ENCODE results near the gene NAP1L5. TPM values are rescaled to one million over a fixed set of nuclear protein-coding genes. Genes with fewer than 3 reads are reported as not detected.
A peak's percentile ranks its signal among the peaks of the same experiment; 100 is the strongest.

NAP1L5 gene
- total RNA-seq, 1 experiment from 2014 or later, result 17.9 TPM

DNA sequence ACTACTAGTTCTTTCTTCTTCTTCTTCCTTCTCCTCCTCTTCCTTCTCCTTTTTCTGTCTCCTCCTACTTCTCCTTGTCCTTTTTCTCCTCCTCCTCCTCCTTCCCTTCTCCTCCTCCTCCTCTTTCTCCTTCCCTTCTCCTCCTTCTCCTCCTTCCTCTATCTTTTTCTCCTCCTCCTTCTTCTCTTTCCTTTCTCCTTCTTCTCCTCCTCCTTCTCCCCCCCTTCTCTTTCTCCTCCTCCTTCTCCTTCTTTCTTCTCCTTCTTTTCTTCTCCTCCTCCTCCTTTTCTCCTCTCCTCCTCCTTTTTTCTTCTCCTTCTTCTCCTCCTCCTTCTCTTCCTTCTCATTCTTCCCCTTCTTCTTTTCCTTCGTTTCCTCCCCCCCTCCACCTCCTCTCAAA, 21.8 kb upstream of the NAP1L5 start:
- H3K4me2 ChIP-seq (ENCODE audit: low read depth, low read length, poor library complexity, severe bottlenecking), result no peak overlapping the region
- no peak for DNase-seq
- no peaks in the 10 kb centered on the region for H3K9me2 ChIP-seq (replicated peaks; ENCODE audit: insufficient read depth, low read length)
- no peaks in the 10 kb centered on the region for H3K27me3 ChIP-seq (ENCODE audit: low read length)
- peaks cover 9% of the 10 kb centered on the region for H3K9me3 ChIP-seq (ENCODE audit: low read length)
- H2AFZ ChIP-seq (ENCODE audit: low read length), result no peak overlapping the region
- no peak overlapping the region for H3K9ac ChIP-seq (ENCODE audit: low read length)
- H3K79me2 ChIP-seq (ENCODE audit: low read length), result no peaks in the 10 kb centered on the region
- peaks cover 12% of the 10 kb centered on the region for H3K36me3 ChIP-seq (ENCODE audit: insufficient read depth, low read length)
- H3K4me3 ChIP-seq (ENCODE audit: low read length), result no peak overlapping the region
- H3K27ac ChIP-seq (ENCODE audit: low read length), result no peak overlapping the region
- H4K20me1 ChIP-seq (ENCODE audit: insufficient read depth, low read depth, low read length), result no peaks in the 10 kb centered on the region
- no peaks in the 10 kb centered on the region for H3K4me1 ChIP-seq (ENCODE audit: low read length)

GRCh38 chr4:88718098-88718497, 20.5 kb upstream of the NAP1L5 start:
- no peak overlapping the region for H3K9ac ChIP-seq (ENCODE audit: low read length)
- peaks cover 12% of the 10 kb centered on the region for H3K36me3 ChIP-seq (ENCODE audit: insufficient read depth, low read length)
- H3K4me1 ChIP-seq (ENCODE audit: low read length), result no peaks in the 10 kb centered on the region
- no peak overlapping the region for H2AFZ ChIP-seq (ENCODE audit: low read length)
- H3K27me3 ChIP-seq (ENCODE audit: low read length), result no peaks in the 10 kb centered on the region
- DNase-seq, result no peak
- H3K4me3 ChIP-seq (ENCODE audit: low read length), result no peak overlapping the region
- no peak overlapping the region for H3K4me2 ChIP-seq (ENCODE audit: low read depth, low read length, poor library complexity, severe bottlenecking)
- H3K9me3 ChIP-seq (ENCODE audit: low read length), result peaks cover 9% of the 10 kb centered on the region
- no peaks in the 10 kb centered on the region for H3K79me2 ChIP-seq (ENCODE audit: low read length)
- H3K27ac ChIP-seq (ENCODE audit: low read length), result no peak overlapping the region
- H3K9me2 ChIP-seq (replicated peaks; ENCODE audit: insufficient read depth, low read length), result no peaks in the 10 kb centered on the region
- no peaks in the 10 kb centered on the region for H4K20me1 ChIP-seq (ENCODE audit: insufficient read depth, low read depth, low read length)

- H3K9ac ChIP-seq (ENCODE audit: low read length), result no peak overlapping the region
- peaks cover 9% of the 10 kb centered on the region for H3K9me3 ChIP-seq (ENCODE audit: low read length)
- H3K4me2 ChIP-seq (ENCODE audit: low read depth, low read length, poor library complexity, severe bottlenecking), result no peak overlapping the region
- no peaks in the 10 kb centered on the region for H4K20me1 ChIP-seq (ENCODE audit: insufficient read depth, low read depth, low read length)
- H3K79me2 ChIP-seq (ENCODE audit: low read length), result no peaks in the 10 kb centered on the region
- H3K36me3 ChIP-seq (ENCODE audit: insufficient read depth, low read length), result peaks cover 12% of the 10 kb centered on the region
- H2AFZ ChIP-seq (ENCODE audit: low read length), result no peak overlapping the region
- DNase-seq, result no peak
- H3K4me3 ChIP-seq (ENCODE audit: low read length), result no peak overlapping the region
- no peaks in the 10 kb centered on the region for H3K9me2 ChIP-seq (replicated peaks; ENCODE audit: insufficient read depth, low read length)
- no peak overlapping the region for H3K27ac ChIP-seq (ENCODE audit: low read length)
- no peaks in the 10 kb centered on the region for H3K4me1 ChIP-seq (ENCODE audit: low read length)
- no peaks in the 10 kb centered on the region for H3K27me3 ChIP-seq (ENCODE audit: low read length)
These were observed 16.2 kb upstream of the NAP1L5 start for GRCh38 chr4:88713782-88714181.

DNA sequence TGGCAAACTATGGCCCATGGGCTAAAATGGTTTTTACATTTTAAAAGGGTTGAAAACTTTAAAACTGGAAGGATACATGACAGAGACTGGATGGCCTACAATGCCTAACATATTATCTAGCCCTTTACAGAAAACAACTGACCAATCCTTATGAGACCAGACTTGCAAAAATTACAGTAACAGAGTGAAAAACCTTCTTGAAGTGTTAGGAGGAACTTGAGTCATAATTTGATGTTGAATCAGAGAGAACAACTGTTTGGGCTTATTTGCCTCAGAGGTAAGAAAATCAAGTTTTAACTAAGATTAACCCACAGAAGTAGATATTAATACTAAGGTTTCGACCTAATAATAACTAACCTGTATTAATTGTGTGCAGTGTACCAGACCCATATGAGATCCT, 12.4 kb upstream of the NAP1L5 start:
- H4K20me1 ChIP-seq (ENCODE audit: insufficient read depth, low read depth, low read length), result no peaks in the 10 kb centered on the region
- no peak overlapping the region for H3K27ac ChIP-seq (ENCODE audit: low read length)
- DNase-seq, result no peak
- no peaks in the 10 kb centered on the region for H3K9me2 ChIP-seq (replicated peaks; ENCODE audit: insufficient read depth, low read length)
- no peak overlapping the region for H2AFZ ChIP-seq (ENCODE audit: low read length)
- peaks cover 9% of the 10 kb centered on the region for H3K4me1 ChIP-seq (ENCODE audit: low read length)
- no peak overlapping the region for H3K4me3 ChIP-seq (ENCODE audit: low read length)
- H3K9ac ChIP-seq (ENCODE audit: low read length), result no peak overlapping the region
- no peaks in the 10 kb centered on the region; the same call in 1 of the 2 replicates for H3K36me3 ChIP-seq (ENCODE audit: insufficient read depth, low read length)
- H3K4me2 ChIP-seq (ENCODE audit: low read depth, low read length, poor library complexity, severe bottlenecking), result no peak overlapping the region
- H3K9me3 ChIP-seq (ENCODE audit: low read length), result no peaks in the 10 kb centered on the region
- H3K27me3 ChIP-seq (ENCODE audit: low read length), result no peaks in the 10 kb centered on the region
- H3K79me2 ChIP-seq (ENCODE audit: low read length), result no peaks in the 10 kb centered on the region

GRCh38 chr4:88706574-88706973, 8.9 kb upstream of the NAP1L5 start:
- peak; percentile 46 for DNase-seq
- H3K36me3 ChIP-seq (ENCODE audit: insufficient read depth, low read length), result no peaks in the 10 kb centered on the region

DNA sequence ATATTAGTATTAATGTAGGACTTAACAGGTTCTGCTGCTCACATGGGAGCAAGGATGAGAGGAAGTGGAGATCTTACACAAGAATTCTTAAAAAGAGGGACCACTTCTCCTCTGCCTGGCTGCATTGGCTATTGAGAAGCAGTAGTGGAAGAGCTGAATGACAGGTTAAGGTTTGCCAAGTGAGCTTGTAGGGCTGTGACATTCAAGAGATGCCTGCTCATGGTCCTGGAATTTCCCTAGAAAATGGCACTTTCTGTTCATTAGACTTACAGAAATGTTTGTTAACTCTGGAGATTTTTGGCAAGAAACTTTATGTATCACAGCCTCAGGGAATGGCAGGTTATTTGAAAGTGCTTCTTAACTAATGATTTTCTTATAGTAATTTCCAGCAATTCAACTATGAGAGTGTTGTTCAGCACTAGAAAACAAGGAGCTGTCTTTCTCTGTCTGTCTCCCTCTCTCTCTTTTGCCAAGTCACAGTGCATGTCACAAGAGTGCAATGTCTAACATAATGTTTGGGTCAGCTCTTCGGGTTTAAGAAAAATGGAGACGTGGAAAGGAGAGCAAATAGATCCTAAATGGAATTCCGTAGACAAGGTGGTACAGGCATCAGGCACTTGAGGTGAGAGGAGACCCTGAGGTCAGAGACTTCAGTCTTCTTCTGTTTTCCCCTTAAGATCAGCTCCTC, 8.3 kb upstream of the NAP1L5 start:
- Histone ChIP-seq H3K9me3 (ENCODE audit: low read length) (no peaks in the 10 kb centered on the region), H3K36me3 (ENCODE audit: insufficient read depth, low read length) (no peaks in the 10 kb centered on the region), H3K4me1 (ENCODE audit: low read length) (peaks cover 9% of the 10 kb centered on the region), H3K79me2 (ENCODE audit: low read length) (no peaks in the 10 kb centered on the region), H3K9me2 (replicated peaks; ENCODE audit: insufficient read depth, low read length) (no peaks in the 10 kb centered on the region), H3K27me3 (ENCODE audit: low read length) (no peaks in the 10 kb centered on the region), H2AFZ (ENCODE audit: low read length) (no peak overlapping the region), H3K27ac (ENCODE audit: low read length) (no peak overlapping the region), H4K20me1 (ENCODE audit: insufficient read depth, low read depth, low read length) (no peaks in the 10 kb centered on the region), H3K9ac (ENCODE audit: low read length) (no peak overlapping the region), H3K4me3 (ENCODE audit: low read length) (no peak overlapping the region), H3K4me2 (ENCODE audit: low read depth, low read length, poor library complexity, severe bottlenecking) (no peak overlapping the region)
- DNase-seq, result no peak

More at GRCh38 chr4:88706574-88706973, 8.9 kb upstream of the NAP1L5 start:
- no peaks in the 10 kb centered on the region for H3K9me3 ChIP-seq (ENCODE audit: low read length)
- H2AFZ ChIP-seq (ENCODE audit: low read length), result no peak overlapping the region
- H3K4me2 ChIP-seq (ENCODE audit: low read depth, low read length, poor library complexity, severe bottlenecking), result no peak overlapping the region
- no peaks in the 10 kb centered on the region for H4K20me1 ChIP-seq (ENCODE audit: insufficient read depth, low read depth, low read length)
- H3K4me1 ChIP-seq (ENCODE audit: low read length), result peaks cover 9% of the 10 kb centered on the region
- no peak overlapping the region for H3K9ac ChIP-seq (ENCODE audit: low read length)
- no peak overlapping the region for H3K4me3 ChIP-seq (ENCODE audit: low read length)
- no peaks in the 10 kb centered on the region for H3K79me2 ChIP-seq (ENCODE audit: low read length)
- no peak overlapping the region for H3K27ac ChIP-seq (ENCODE audit: low read length)
- H3K9me2 ChIP-seq (replicated peaks; ENCODE audit: insufficient read depth, low read length), result no peaks in the 10 kb centered on the region
- H3K27me3 ChIP-seq (ENCODE audit: low read length), result no peaks in the 10 kb centered on the region

DNA sequence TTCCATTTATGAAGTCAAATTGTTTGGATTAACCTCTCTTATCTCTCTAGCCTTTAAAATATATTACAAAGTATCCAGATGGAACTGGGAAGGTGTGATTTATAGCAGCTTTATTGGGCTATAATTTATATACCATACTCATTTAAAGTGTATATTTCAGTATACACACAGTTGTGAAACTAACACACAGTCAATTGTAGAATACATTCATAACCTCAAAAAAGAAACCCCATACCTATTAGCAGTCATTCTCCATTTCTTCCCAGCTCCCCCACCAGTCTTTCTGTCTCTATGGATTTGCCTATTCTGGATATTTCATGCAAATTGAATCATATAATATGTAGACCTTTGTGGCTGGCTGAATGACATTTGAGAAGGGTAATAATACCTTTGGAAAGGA, 7.6 kb upstream of the NAP1L5 start:
- Histone ChIP-seq H3K27ac (ENCODE audit: low read length) (no peak overlapping the region), H3K27me3 (ENCODE audit: low read length) (no peaks in the 10 kb centered on the region), H3K79me2 (ENCODE audit: low read length) (no peaks in the 10 kb centered on the region), H3K9me3 (ENCODE audit: low read length) (no peaks in the 10 kb centered on the region), H3K4me3 (ENCODE audit: low read length) (no peak overlapping the region), H4K20me1 (ENCODE audit: insufficient read depth, low read depth, low read length) (no peaks in the 10 kb centered on the region), H3K9me2 (replicated peaks; ENCODE audit: insufficient read depth, low read length) (no peaks in the 10 kb centered on the region), H2AFZ (ENCODE audit: low read length) (no peak overlapping the region), H3K4me2 (ENCODE audit: low read depth, low read length, poor library complexity, severe bottlenecking) (no peak overlapping the region), H3K36me3 (ENCODE audit: insufficient read depth, low read length) (no peaks in the 10 kb centered on the region), H3K9ac (ENCODE audit: low read length) (no peak overlapping the region), H3K4me1 (ENCODE audit: low read length) (peaks cover 9% of the 10 kb centered on the region)
- DNase-seq, result no peak

- Histone ChIP-seq H3K9ac (ENCODE audit: low read length) (no peak overlapping the region), H3K4me3 (ENCODE audit: low read length) (no peak overlapping the region), H3K79me2 (ENCODE audit: low read length) (no peaks in the 10 kb centered on the region), H2AFZ (ENCODE audit: low read length) (no peak overlapping the region), H3K27me3 (ENCODE audit: low read length) (no peaks in the 10 kb centered on the region), H3K36me3 (ENCODE audit: insufficient read depth, low read length) (no peaks in the 10 kb centered on the region), H3K4me2 (ENCODE audit: low read depth, low read length, poor library complexity, severe bottlenecking) (no peak overlapping the region), H3K4me1 (ENCODE audit: low read length) (peaks cover 13% of the 10 kb centered on the region), H3K9me2 (replicated peaks; ENCODE audit: insufficient read depth, low read length) (no peaks in the 10 kb centered on the region), H3K27ac (ENCODE audit: low read length) (no peak overlapping the region), H4K20me1 (ENCODE audit: insufficient read depth, low read depth, low read length) (no peaks in the 10 kb centered on the region), H3K9me3 (ENCODE audit: low read length) (no peaks in the 10 kb centered on the region)
- DNase-seq, result no peak
These were observed 5.2 kb upstream of the NAP1L5 start for GRCh38 chr4:88702782-88703181.

Data from Karpas-422 (cell line).